ENCODE data around the gene GRM1. TPM values are rescaled to one million over a fixed set of nuclear protein-coding genes. Genes with fewer than 3 reads are reported as not detected.

The GRM1 gene
- polyA plus RNA-seq, 3 donors, result not detected

DNA sequence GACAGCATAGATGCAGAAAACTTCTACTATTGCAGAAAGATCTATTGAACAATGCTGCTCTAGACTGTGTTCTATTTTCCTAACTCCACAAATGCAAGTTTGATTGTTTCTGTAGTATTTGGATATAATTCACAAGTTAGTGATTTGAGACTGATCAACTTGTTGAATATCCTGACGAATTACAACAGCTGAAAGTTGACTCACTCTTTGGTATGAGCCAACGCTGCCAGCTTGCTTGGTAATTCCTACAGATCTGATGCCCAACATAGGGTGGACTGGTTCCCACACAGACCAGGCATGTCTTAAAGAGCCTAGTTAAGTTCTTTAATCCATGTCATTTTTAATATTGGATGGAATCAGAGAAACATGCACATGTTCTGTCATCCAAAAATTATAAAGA is 283.7 kb downstream of the GRM1 start:
- DNase-seq, result no peak
- no peaks in the 10 kb centered on the region for H3K79me2 ChIP-seq (ENCODE audit: insufficient read depth, low read length)
- H4K20me1 ChIP-seq (ENCODE audit: insufficient read depth, low read length), result no peaks in the 10 kb centered on the region
- Mint-ChIP-seq H3K36me3 (no peaks in the 10 kb centered on the region), H3K27ac (no peak overlapping the region), H3K27me3 (ENCODE audit: low read depth in 3 of 3) (no peaks in the 10 kb centered on the region), H3K4me1 (no peaks in the 10 kb centered on the region), H3K4me3 (no peak overlapping the region), H3K9me3 (peaks cover 0 to 3% (median 0%) of the 10 kb centered on the region in 7 donors)
- no peaks in the 10 kb centered on the region for H3K4me1 ChIP-seq (ENCODE audit: control insufficient read depth in 1 of 2, insufficient read depth in 2 of 2, low read length in 2 of 2)
- H3K4me2 ChIP-seq (replicated peaks; ENCODE audit: extremely low read depth, low read length, poor library complexity, severe bottlenecking), result no peak overlapping the region
- TF ChIP-seq, protein P1, sequence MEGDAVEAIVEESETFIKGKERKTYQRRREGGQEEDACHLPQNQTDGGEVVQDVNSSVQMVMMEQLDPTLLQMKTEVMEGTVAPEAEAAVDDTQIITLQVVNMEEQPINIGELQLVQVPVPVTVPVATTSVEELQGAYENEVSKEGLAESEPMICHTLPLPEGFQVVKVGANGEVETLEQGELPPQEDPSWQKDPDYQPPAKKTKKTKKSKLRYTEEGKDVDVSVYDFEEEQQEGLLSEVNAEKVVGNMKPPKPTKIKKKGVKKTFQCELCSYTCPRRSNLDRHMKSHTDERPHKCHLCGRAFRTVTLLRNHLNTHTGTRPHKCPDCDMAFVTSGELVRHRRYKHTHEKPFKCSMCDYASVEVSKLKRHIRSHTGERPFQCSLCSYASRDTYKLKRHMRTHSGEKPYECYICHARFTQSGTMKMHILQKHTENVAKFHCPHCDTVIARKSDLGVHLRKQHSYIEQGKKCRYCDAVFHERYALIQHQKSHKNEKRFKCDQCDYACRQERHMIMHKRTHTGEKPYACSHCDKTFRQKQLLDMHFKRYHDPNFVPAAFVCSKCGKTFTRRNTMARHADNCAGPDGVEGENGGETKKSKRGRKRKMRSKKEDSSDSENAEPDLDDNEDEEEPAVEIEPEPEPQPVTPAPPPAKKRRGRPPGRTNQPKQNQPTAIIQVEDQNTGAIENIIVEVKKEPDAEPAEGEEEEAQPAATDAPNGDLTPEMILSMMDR (IDR thresholded peaks at IDR 0.05), result no peak
- WGBS (ENCODE audit: insufficient coverage), result 92% methylated on average over 2 of the region's 2 CpGs
- H3K4me3 ChIP-seq (replicated peaks in 1 of 3; ENCODE audit: low read depth in 2 of 3, low read length in 3 of 3), result no peak overlapping the region
- intact Hi-C loops (cut with micrococcal nuclease), result no loop called here
- H2AFZ ChIP-seq (ENCODE audit: insufficient read depth, low read depth, low read length, poor library complexity, severe bottlenecking), result no peak overlapping the region
- no peak overlapping the region for H3K9ac ChIP-seq (ENCODE audit: insufficient read depth, low read length, poor library complexity, severe bottlenecking)
- H3K9me3 ChIP-seq (replicated peaks in 1 of 2; ENCODE audit: control insufficient read depth in 1 of 2, insufficient read depth in 1 of 2, low read length in 2 of 2), result no peaks in the 10 kb centered on the region
- H3K27me3 ChIP-seq (ENCODE audit: control insufficient read depth in 2 of 2, insufficient read depth in 2 of 2, low read length in 2 of 2), result no peaks in the 10 kb centered on the region
- H3K36me3 ChIP-seq (replicated peaks in 1 of 2; ENCODE audit: control insufficient read depth in 1 of 2, insufficient read depth in 2 of 2, low read length in 2 of 2), result no peaks in the 10 kb centered on the region
- H3K27ac ChIP-seq (ENCODE audit: low read depth in 1 of 2, low read length in 2 of 2), result no peak overlapping the region

- no peak for DNase-seq
- no peaks in the 10 kb centered on the region for H3K79me2 ChIP-seq (ENCODE audit: insufficient read depth, low read length)
- intact Hi-C loops (cut with micrococcal nuclease), result no loop called here
- H3K9ac ChIP-seq (ENCODE audit: insufficient read depth, low read length, poor library complexity, severe bottlenecking), result no peak overlapping the region
- Mint-ChIP-seq H3K36me3 (no peaks in the 10 kb centered on the region), H3K4me1 (no peaks in the 10 kb centered on the region), H3K27me3 (ENCODE audit: low read depth in 3 of 3) (peaks cover 0 to 3% (median 2%) of the 10 kb centered on the region in 3 donors), H3K9me3 (peaks cover 0 to 7% (median 3%) of the 10 kb centered on the region in 7 donors), H3K4me3 (no peak overlapping the region), H3K27ac (no peak overlapping the region)
- no peaks in the 10 kb centered on the region for H3K36me3 ChIP-seq (replicated peaks in 1 of 2; ENCODE audit: control insufficient read depth in 1 of 2, insufficient read depth in 2 of 2, low read length in 2 of 2)
- H3K27me3 ChIP-seq (ENCODE audit: control insufficient read depth in 2 of 2, insufficient read depth in 2 of 2, low read length in 2 of 2), result no peaks in the 10 kb centered on the region
- no peaks in the 10 kb centered on the region for H3K4me1 ChIP-seq (ENCODE audit: control insufficient read depth in 1 of 2, insufficient read depth in 2 of 2, low read length in 2 of 2)
- H3K4me3 ChIP-seq (replicated peaks in 1 of 3; ENCODE audit: low read depth in 2 of 3, low read length in 3 of 3), result no peak overlapping the region
- TF ChIP-seq, protein P1 (IDR thresholded peaks at IDR 0.05), result no peak
- no peaks in the 10 kb centered on the region for H3K9me3 ChIP-seq (replicated peaks in 1 of 2; ENCODE audit: control insufficient read depth in 1 of 2, insufficient read depth in 1 of 2, low read length in 2 of 2)
- no CpG with 5 or more reads among the region's 4 CpGs for WGBS (ENCODE audit: insufficient coverage)
- H3K27ac ChIP-seq (ENCODE audit: low read depth in 1 of 2, low read length in 2 of 2), result no peak overlapping the region
- no peak overlapping the region for H3K4me2 ChIP-seq (replicated peaks; ENCODE audit: extremely low read depth, low read length, poor library complexity, severe bottlenecking)
- H2AFZ ChIP-seq (ENCODE audit: insufficient read depth, low read depth, low read length, poor library complexity, severe bottlenecking), result no peak overlapping the region
- H4K20me1 ChIP-seq (ENCODE audit: insufficient read depth, low read length), result no peaks in the 10 kb centered on the region
Observed at GRCh38 chr6:146315381-146316174, 286.7 kb downstream of the GRM1 start.

Data from CD14-positive monocyte (primary cell).